Stimulated activated CD8-positive, alpha-beta memory T cell treated with anti-CD3 and anti-CD28 coated beads, Interleukin-7, amount 100 ng/mL, for 24 hours (primary cell): ENCODE results near the gene DCST1.
A peak's percentile ranks its signal among the peaks of the same experiment; 100 is the strongest.

Experiments
- DNase-seq: peaks from one replicate; pipeline ENCODE4 v3.0.0-alpha.2; 2020; ENCODE audit warnings: low read depth

The DCST1 gene

GRCh38 chr1:155052439-155053395 lies 19.1 kb downstream of the DCST1 start:
- no peak for DNase-seq

GRCh38 chr1:155053531-155054105 lies 20.0 kb downstream of the DCST1 start:
- no peak for DNase-seq

DNA sequence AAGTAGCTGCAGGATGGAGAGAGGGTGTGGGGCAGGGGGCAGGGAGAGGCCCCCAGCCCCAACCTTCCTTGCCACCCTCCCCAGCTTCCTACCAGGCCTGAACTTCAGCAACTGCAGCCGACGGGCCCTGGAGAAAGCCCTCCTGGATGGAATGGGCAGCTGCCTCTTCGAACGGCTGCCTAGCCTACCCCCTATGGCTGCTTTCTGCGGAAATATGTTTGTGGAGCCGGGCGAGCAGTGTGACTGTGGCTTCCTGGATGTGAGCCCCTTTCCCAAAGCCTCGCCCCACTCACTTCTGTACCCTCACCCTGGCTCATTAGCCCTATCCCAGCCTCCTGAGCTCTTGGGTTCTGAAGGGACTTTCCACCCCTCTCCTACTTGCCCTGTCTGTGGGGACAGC lies 23.5 kb downstream of the DCST1 start:
- no peak for DNase-seq

- no peak for DNase-seq
These were observed 24.2 kb downstream of the DCST1 start for GRCh38 chr1:155057788-155058211.

- no peak for DNase-seq
These were observed 27.1 kb downstream of the DCST1 start for GRCh38 chr1:155060736-155061135.

- peak; percentile 98 for DNase-seq
These were observed 27.9 kb downstream of the DCST1 start for GRCh38 chr1:155061381-155062150.

DNA sequence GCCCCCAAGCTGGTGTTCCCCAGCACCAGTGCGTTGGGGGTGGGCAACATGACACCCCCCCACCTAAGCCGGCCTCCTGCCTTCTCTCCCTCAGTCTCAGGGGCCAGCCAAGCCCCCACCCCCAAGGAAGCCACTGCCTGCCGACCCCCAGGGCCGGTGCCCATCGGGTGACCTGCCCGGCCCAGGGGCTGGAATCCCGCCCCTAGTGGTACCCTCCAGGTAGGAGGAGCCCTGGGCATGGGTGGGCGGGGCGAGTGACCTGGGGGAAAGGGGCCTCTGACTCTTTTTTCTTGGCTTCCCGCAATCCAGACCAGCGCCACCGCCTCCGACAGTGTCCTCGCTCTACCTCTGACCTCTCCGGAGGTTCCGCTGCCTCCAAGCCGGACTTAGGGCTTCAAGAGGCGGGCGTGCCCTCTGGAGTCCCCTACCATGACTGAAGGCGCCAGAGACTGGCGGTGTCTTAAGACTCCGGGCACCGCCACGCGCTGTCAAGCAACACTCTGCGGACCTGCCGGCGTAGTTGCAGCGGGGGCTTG lies 28.6 kb downstream of the DCST1 start:
- DNase-seq = no peak

- peak; percentile 59 for DNase-seq
These were observed 29.2 kb downstream of the DCST1 start for GRCh38 chr1:155062702-155063411.

DNA sequence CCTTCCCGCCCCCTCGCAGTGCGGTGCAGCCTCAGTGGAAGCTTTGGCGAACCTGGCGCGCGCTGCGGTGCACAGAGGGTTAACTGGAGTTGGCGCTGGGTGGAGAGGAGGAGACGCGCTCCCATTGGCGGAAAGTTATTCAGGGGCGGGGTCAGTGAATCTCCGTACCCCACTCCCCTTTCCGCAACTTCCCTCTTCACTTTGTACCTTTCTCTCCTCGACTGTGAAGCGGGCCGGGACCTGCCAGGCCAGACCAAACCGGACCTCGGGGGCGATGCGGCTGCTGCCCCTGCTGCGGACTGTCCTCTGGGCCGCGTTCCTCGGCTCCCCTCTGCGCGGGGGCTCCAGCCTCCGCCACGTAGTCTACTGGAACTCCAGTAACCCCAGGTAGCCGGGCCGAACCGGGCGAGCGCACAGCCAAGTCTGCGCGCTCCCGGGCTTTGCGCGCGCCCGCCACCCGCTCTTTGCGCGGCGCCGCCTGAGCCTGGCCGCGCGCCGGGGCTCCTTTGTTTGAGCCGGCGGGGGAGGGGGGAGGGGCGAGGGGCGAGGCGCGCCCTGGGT lies 30.0 kb downstream of the DCST1 start, which contains the start of gene EFNA4:
TSS of gene EFNA4 (plus strand) at position 191 of the 561 bp plus-strand sequence. CDS start at position 275, 84 bp downstream.
- DNase-seq = peak; percentile 56

- DNase-seq = no peak
These were observed 30.6 kb downstream of the DCST1 start for GRCh38 chr1:155064111-155064831.

GRCh38 chr1:155064832-155065429 lies 31.3 kb downstream of the DCST1 start:
- no peak for DNase-seq

GRCh38 chr1:155066777-155067176 lies 33.2 kb downstream of the DCST1 start:
- DNase-seq = no peak

GRCh38 chr1:155068599-155068998 lies 35.0 kb downstream of the DCST1 start:
- no peak for DNase-seq

DNA sequence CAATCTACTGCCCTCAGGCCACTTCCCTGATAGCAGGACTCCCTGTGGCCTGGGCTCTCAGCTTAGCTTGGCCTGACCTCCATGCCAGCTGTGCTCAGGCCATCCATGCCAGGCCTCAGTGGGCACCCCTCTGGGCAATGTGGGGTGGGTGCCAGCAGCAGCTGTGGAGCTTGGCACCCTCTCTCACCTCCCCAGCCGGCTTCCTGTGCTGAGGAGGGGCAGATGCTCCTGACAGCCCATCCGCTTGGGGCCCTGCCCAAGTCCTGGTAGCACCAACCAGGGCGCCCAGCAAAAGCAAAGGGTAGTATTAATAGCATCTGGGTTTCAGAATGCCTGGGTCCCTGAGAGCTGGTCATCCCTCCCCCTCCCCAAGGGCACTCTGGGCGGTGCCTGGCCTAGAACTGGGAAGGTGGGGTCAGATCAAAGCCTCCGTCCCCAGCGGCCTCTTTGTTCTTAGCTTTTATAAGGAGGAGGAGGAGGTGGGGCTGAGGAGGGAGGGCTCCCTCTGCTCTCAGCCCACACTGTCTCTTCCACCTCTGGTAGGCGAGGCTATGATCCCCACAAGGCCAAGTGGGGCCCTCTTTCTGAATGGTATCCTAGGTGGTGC lies 36.0 kb downstream of the DCST1 start:
- no peak for DNase-seq

GRCh38 chr1:155070158-155070621 lies 36.6 kb downstream of the DCST1 start:
- no peak for DNase-seq

DNA sequence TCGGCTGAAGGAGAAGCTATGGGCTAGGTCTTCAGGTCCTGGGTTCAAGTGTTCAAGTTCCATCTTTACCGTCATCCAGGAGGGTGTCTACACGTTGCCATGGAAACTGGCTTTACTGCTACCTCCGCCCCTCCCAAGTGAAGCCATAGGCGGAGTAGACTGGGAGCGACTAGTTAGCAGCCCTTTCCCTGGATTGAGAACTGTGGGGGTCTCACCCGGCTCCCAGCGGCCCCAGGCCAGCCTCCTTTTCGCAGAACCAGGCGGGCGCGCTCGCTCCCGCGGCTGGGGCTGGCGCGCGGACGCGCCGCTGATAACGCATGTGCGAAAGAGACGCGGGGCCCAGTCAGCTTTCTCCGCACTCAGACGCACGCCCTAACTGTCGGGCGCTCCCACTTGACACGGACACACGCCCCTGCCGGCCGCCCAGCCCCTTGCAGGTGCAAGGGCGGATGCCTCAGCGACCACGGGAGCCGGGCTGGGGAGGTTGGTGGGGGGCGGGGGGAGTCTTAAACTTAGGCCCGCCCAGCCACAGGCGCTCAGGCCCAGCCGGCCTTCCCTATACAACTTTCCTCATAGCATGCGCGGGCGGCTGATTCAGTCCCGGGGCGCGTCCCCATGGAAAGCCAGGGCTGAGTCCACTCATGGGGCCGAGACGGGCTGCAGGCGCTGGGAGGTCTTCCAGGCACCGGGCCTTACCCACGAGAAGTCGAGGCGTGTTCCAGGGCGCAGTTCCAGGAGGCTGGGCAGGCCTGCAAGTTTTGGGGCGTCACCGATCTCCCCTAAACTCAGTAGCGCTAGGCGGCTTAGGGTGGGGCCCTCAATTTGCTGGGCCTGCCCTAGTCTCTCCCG lies 37.3 kb downstream of the DCST1 start:
- DNase-seq = peak; percentile 47

DNA sequence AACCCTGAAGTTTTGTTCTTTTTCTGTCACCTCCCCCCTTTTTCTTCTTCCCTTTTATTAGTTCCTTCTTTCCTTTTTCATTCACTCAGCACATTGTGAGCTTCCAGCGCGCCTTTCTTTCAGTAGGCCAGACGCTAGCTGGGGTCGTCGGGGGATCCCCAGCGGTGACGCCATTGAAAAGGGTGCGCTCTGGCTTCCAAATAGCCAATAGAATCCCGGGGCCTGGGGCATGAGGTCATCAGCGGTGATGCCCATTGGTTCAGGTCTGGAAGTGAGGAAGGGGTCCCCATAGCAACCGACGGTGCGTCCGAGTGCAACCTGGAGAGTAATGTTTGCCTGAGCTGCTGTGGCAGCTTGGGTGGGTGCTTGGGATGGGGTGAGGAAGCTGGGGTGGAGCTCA lies 38.1 kb downstream of the DCST1 start:
- no peak for DNase-seq

GRCh38 chr1:155072531-155073289 lies 39.1 kb downstream of the DCST1 start:
- no peak for DNase-seq
